NCI-H82 treated with DMSO at 0.1 percent for 48 hours (cell line): ENCODE results near the gene MSI2.

Source experiments
- DNase-seq: peaks from one replicate; lab custom pipeline; 2025; ENCODE audit not compliant: unreplicated experiment; lab: John Stamatoyannopoulos, UW

The MSI2 gene

DNA sequence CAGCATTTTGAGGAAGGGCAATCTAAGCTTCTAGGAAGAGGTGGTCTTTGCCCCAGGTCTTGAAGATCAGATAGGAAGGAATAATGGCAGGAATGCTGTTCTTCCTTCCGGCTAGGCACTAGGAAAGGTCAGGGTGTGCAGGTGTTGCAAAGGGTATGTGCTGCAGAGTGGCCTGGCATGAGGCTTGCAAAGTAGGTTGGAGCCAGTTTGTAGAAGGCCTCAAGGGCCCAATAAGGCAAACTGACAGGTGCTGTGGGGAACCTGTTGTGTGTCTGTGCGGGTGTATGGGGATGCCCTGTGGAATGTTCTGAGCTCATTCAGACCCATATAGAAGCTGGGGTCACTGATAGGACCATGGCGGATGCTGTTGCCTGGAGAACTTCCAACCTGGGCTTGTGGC lies 12.7 kb downstream of the MSI2 start:
- DNase-seq: no peak

DNA sequence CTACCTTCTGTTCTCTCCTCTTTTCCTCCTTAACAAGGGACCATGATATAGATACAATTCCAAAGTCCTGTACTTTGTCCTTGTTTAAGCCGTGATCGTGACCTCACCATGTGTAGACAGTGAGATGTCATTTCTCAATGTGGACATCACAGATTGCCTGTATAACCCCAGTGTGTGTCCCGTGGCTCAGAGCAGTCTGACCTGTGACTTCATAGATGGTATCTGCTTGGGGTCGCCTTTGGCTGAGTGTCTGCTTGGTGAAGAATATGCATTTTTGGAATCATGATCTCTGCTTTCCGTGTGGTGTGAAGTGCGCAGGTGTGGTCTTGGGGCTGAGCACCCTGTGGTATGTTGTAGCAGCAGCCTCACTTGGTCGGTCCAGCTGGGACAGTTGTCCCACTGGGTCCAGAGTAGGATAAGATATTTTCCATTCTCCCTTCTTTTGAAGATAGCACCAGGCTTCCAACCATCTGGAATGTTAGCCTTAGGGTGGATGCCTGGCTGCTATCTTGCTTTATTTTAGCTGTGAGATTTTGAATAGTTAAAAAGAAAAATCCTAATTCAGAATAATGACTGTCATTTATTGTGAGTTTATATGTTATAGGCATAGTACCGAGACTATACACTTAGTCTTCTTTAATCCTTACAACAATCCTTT lies 13.4 kb downstream of the MSI2 start:
- no peak for DNase-seq

DNA sequence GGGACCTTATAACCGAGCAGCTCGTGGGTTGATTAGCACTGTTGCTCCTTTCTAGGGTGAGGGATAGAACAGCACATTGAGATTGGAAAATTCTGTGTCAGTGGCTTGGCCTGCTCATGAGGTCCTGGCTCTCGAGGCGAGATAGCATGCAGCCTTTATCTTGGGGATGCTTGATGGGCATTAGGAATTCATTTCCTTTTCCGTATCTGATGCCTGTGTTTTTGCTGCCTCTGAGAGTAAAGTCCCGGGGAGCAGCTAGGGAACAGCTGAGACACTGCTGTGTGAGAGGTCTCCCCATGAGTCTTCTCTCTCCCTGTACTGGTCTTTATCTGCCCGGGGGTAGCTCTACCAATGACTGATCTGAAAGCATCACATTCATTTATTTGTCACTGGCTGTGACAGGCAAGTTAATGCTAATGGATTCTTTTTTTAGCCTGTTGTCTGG lies 14.5 kb downstream of the MSI2 start:
- no peak for DNase-seq

DNA sequence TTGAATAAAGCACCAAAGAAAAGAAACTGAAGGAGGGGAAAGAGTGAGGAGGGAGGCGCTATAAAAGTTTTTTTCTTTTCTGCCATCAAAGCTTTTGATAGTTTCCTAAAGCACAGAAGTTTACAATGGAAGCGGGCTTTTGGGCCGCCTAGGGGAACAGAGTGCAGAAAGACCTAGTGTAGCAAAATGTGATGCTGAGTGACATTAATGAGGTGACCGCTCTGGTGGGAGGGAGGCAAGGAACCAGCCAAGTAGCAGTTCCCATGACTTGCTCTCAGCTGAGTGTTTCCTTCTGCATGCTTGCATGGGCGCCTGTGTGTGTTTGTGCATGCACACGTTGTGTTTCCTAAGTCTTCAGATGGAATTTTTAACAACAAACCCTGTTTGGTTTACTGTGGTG lies 15.5 kb downstream of the MSI2 start:
- no peak for DNase-seq

DNA sequence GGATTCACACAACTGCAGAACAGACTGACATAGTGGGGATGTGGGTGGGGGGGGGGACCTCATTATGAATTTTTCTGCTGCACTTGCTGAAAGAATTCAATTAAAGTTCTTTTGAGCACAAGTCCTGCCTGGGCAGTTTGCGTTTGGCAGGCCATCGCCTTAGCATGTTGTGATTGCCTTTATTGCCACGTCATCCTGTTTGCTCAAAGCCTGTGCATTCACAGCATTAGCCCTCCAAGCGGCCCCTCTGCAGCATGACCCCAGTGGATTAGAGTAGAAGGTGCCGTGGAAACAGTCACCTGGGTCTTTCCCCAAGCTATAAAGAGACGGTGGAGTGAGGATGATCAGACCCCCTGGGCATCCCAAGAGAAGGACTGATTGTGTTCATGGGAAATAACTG lies 17.2 kb downstream of the MSI2 start:
- no peak for DNase-seq

DNA sequence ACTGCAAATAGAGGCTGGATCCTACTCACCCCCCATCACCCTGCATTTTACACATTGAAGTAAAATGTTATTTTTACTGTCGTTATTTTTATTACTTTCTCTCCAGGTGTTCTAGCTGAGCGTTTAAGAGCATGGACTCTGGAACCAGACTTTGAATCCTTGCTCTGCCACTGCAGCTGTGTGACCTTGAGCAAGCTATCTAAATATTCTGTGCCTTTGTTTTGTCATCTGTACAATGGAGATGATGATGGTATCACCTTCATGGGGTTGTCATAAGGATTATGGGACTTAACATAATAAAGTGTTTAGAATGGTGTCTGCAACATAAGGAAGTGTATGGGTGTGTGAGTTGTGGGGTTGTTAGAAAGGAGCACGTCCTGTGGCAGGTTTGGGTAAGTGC lies 17.8 kb downstream of the MSI2 start:
- DNase-seq: no peak

DNA sequence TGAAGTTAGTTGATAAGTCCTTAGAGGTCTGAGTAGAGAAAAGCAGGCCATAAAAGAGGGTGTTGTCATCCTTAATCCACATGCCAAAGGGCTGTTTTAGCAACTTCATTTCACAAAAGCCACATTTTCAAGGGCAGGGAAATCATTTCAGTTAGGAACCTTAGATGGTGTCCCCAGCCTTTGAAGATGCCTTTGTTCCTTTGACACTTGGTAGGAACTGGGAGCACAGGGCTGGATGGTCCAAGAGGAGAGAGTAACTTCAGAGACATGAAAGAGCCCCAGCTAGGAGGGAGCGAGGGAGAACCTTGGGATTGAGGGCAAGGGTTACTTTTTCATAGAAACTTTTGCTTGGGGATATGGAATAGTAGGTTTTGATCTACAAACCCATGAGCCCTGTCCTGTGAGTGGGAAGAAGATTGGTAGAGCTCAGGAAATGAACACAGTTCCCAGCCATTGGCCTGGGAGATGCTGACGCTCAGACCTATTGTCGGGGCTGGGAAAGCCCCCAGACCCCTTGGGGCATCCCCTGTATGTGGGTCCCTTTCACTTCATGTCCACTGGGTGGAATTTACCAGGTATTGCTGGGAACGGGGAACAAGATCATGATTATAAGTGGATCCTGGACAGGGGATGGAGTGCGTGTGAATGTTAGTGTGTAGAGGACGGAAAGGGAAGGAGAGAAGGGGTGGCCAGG lies 18.9 kb downstream of the MSI2 start:
- no peak for DNase-seq

DNA sequence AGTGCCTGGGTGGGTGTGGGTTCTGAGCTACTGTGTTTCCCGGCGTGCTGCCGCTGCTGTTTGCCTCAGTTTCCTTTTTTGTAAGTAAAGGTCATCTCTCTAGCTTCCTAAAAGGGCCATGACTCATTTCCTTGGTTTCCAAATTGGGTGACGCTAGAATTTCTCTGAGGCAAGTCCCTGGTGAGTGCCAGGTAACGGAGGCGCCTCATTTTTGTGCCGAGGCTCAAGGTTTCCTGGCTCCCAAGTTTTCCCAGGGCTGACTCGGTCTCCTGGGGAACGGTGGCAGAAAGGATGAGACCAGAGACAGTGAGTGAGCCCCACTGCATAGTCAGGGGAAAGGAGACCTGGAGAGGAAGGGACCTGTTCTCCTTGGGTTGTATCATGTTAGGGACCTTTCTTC lies 20.3 kb downstream of the MSI2 start:
- DNase-seq: no peak

DNA sequence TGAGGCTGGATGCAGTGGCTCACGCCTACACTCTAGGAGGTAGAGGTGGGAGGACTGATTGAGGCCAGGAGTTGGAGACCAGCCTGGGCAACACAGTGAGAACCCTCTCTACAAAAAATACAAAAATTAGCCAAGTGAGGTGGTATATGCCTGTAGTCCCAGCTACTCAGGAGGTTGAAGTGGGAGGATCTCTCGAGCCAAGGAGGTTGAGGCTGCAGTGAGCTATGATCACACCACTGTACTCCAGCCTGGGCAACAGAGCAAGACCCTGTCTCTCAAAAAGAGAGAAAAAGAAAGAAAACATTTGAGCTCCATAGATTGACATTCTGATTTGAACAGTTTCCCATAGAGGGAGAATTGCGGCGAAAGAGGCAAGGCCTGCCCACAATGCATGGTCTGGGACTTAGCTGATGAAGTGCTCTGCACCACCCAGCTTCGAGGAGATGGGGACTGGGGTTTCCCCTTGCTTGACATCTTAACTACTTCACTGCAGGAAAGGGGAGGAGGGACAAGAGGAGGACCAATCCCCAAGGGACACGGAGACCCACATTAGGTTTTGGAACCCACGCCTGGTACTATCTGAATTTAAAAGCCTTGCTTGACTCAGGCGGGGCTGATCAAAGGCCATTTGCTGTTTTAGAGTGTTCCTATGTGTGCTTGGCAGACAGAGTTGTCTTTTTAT lies 21.7 kb downstream of the MSI2 start:
- no peak for DNase-seq

DNA sequence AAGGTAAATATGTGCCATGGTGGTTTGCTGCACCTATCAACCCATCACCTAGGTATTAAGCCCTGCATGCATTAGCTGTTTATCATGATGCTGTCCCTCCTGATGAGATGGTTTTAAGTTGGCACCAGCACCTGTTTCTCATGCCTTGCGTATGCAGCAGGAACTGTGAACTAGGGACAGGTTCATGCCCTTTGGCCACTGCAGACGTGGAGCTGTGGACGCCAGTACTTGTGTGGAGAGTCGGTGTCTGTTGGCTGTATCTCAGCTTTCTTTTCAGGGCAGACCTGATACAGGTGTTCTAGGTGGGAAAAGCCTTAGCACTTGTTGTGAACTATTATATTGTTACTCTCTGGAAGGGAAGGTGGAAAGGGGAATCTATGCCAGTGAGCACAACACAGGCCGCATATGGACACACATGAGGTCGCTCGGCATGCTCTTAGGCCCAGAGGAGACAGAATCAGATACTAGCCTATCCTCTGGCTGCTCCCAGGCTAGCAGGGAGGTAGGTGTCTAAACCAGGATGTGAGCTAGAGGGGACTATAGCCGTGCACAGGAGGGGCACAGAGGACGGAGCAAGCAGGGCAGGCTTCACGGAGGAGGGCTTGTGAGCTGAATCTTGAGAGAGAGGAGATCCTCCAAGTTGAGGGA lies 22.5 kb downstream of the MSI2 start:
- DNase-seq: no peak

DNA sequence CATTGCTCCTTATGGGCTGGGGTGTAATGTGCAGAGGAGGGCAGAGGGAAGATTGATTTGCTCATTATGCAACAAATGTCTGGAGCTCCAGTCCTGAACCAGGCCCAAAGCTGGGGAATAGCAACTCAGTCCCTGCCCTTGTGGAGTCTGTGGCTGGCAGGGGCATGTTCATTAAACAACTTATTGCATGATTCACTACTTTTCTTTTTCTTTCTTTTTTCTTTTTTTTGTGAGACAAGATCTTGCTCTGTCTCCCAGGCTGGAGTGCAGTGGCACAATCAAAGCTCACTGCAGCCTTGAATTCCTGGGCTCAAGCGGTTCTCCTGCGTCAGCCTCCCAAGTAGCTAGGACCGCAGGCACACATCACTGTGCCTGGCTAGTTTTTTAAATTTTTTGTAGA lies 23.1 kb downstream of the MSI2 start:
- no peak for DNase-seq

DNA sequence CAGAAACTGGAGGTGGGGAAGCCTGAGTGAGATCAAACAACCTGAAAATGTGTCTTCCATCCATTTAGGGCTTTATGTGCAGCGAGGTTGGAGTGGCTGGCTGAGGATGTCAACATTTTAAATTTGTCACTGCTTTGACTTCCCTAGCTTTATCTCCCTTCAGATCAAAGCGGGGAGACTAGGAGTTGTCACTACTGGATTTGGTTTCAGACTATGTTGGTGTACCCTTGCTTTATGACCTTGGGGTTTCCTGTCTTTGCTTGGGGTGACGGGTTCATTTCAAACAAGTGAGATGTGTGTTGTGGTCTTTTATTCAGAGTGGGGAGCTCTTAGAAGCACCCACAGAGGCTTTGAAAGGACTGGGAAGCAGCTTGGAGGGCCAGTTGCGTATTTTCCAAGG lies 25.6 kb downstream of the MSI2 start:
- DNase-seq: no peak

DNA sequence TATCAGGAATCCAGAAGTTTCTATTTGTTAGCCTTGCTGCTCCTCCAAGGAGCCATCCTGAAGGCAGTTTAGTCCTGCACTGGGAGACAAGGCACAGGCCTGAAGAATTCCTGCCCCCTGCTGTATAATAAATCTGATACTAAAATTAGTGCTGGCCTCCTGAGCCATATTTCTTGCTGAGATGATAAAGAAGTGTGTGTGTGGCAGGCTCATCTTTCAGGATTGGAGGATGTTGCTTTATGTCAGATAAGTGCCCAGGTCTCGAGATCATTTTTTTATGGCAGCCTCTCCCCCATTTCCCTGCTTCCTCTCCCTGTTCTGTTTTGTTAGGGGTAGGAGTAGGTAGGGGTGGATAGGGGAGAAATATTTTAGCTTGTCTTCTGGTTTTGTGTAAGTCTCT lies 26.0 kb downstream of the MSI2 start:
- no peak for DNase-seq

DNA sequence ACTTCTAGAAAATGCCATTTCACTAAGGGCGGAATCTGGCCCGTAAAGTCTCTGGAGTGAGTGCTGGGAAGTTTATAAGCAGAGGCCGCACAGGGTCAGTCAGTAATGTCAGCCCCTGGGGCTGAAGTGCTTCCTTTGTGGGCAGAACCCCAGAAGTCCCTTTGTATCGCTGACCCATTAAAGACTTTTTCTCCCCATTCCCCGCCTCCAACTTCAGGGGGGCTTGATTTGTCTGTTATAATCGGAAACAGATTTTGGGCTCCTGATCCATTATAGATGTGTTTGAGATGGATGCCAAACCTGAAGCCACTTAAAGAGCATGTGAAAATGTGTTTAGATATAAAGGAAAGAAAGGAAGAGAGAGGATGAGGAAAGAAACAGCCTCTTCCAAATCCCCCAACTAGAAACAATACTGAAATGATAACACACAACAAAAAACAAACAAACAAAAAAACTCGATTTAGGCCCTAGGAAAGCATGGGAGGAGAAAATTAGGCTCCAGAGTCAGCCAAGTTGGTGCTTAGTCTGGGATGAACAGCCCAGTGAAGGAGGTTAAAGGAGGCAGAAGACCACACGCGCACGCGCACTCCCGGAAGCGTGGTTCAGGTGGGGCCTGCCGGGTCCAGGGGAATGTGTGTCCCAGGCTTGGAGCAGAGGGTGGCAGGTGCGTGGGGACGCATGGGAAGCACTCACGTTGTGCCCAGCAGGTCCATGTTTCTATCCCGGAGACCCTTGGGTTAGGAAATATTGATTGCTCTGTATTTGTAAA lies 27.1 kb downstream of the MSI2 start:
- no peak for DNase-seq

DNA sequence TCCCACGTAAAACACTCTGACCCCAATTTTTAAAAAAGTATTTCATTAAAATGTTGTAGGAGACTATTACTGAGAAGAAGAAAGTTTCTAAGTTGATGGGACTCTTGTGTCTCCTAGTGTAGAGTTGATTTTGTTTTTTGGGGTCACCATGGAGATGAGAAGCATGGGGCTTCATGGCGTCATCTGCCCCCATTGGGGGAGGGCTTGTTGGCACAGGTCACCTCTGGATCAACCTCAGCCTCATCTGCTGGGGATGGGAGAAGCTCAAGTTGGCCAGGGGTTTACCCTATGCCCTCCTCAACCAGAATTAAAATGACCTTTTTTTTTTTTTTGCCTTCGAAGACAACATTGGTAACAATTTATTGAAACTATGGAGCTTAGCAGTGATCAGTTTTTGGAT lies 28.3 kb downstream of the MSI2 start:
- no peak for DNase-seq

DNA sequence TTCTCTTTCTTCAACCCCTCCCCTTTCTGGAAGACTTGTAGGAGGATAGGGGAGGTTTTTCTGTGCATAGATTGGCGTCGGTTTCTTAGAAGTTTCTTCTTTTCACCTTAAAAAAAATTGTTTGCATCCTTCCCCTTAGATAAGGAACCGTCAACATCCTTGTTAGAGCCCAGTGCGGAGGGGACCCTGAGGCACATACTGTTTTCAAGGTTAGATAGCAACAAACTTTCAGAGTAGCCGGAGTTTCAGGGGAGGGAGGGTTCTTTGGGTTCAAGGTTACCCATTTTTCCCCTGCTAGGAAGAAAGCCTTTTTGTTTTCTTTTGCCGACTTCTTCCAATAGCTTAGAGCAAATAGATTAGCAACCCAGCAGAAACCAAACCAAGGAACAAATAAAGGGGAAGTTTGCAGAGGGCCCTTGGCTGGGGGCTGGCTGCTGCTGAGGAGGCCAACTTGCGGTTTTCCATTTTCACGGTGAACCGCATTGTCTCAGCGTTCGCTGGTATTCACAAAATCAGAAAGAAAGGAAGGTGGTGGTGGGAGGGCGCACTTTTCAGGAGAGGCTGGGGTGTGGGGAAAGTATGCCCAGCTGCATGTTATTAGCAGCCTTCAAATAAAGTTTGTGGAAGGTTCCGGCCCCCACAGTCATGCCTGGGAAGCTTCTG lies 28.8 kb downstream of the MSI2 start:
- no peak for DNase-seq

DNA sequence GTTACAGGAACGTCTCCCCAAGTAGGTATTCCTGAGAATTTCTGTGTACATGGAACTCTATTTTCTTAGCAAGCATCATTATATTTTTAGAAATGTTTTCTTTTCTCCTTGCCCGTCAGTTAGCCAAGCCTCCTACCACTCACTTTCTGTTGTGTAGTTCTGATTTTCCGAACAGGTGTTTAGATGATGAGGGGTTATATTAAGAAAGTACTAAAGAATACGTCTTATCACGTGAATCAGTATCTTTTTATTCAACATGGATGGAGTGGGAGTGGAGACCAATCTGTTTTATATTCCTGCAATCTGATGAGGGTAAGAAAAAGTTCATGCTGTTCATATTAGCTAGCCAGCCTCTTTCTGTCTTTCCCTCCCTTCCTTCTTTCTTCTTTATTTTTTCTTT lies 29.4 kb downstream of the MSI2 start:
- DNase-seq: no peak

DNA sequence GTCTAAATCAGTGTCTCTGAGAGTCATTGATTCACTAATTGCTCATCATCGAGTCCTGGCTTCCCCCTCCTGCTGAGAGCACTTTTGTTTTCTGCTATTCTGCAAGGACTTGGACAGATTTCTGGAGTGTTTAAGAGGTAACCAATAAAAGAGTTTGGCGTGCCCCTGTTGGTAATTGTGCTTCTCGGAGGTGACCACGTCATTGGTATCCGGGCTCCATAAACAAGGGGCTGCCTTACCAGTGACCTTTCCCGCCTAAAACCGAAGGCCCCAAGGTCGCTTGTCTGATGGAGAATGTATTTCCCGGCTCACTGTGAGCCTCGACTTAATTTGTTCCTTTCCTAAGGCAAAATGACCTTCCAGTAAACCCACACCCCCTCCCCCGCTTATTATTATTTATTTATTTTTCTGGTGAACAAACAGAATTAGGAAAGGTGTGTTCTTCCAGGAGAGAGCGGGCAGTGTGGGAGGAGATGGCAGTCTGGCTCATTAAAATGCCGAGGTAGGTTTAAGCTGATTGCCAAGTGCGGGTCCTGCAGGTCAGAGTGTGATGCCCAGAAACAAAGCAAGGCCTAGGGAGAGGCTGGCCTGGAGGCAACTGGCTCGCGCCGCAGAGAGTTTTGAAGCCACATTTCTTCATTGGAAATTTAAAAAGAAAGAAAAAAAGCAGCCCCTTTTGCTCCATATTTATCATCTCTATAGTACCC lies 30.2 kb downstream of the MSI2 start:
- DNase-seq: no peak

DNA sequence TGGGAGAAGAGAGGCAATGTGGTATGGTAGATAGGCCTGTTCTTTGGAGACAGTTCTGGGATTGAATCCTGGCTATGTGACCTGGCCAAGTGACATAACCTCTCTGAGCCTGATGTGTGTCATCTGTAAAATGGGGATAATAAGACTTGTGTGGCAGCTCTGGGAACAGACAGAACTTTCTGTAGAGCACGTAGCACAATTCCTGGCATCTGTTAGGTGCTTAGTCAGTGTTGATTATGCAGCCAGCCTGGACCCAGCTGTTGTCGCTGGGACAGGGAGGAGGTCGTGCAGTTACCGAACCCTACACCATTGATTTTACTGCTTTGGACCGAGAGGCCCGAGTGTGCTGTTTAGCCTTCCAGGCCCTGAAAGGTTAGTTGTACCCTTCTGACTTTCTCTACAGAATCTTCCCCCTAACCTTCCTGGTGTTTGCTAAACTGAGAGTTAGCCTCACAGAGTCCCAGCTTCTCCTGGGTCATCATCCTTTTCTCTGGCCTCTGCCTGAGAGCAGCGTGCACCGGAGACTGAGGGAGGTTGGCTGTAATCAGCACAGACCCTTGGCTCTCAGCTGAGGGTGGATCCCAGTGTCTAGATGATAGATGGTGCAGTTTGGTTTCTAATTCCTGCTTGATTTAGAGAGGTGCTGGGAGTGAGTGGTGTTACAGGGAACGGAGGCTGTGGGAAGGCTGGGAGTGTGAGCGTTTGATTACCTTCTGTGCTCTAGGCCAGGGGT lies 31.9 kb downstream of the MSI2 start:
- no peak for DNase-seq

DNA sequence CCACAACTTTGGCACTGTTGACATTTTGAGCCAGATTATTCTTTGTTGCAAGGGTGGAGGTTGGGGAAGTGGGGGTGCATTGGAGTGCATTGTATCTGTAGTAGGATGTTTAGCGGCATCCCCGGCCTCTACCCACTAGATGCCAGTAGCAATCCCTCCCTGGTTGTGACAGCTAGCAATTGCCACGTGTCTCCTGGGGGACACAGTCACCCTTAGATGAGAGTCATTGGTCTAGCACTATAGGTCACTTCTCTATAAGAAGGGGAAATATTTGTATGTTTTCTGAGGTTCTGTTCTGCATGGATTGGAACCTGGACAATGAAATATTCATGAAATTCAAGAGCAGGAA lies 32.4 kb downstream of the MSI2 start:
- DNase-seq: no peak
